HUDEP-2 (cell line): ENCODE data around the gene ZNF750.
A peak's percentile ranks its signal among the peaks of the same experiment; 100 is the strongest.

Experiments used
- DNase-seq, 76 experiments: peaks; one replicate each; lab custom pipeline; 2025; ENCODE audit not compliant: unreplicated experiment in 76 of 76; lab: John Stamatoyannopoulos, UW

ZNF750 gene

DNA sequence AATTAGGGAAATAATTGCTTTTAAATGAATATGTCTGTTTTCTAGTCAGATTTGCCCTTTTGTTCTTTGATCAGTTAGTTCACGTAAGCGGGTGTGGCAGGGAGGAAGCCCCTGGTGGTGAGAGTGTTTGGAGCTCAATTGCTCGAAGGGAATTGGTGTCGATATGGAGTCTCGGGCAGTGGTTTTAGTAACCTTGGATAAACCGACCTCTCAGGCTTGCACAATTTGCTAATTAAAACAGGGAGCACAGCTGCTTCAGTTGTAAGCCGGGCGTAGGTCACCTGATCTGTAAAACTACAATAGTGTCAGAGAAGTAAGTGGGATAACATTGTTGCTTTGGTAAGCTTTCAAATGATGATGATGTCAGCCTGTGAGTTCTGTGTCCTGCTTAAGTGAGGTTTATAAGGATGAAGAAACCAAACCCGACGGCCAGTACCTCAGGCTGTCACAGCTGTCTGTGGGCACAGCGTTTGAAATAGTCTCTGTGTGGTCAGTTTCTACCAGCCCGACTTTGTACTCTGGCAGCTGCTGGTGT is 2.9 kb downstream of the ZNF750 start:
- DNase-seq = no peak

DNA sequence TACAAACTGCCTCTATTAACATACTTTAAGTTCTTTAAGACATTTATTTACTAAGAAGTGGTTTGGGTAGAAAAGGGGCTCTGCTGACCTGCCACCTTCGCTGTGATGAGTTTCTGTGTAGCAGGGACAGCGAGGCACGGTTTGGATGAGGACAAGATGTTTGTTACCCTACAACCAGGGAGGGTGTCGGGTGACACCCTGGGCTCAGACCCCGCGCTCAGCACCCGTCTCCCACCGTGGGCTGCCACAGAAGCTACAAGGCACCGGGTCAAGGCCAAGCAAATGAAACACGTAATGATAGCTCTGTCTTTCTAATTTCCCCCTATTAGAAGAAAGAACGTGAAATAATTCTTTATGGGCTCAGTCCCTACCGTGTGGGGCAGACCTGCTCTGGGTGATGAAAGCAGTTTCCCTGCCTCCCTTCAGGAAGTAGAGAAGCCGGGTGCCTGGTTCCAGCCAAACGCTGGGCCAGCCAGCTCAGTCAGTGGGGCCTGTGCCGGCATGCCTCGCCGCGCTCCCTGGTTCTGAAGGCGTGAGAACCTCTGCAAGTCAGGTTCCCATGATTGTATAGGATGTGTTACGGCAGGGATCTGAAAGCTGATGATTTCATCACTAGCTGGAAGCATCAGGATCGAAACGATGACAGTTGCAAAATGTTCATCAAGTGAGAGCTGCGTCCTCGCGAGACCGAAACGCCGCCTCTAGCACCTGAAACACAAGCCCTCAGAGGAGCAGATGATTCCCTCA is 3.9 kb downstream of the ZNF750 start:
- no peak for DNase-seq

DNA sequence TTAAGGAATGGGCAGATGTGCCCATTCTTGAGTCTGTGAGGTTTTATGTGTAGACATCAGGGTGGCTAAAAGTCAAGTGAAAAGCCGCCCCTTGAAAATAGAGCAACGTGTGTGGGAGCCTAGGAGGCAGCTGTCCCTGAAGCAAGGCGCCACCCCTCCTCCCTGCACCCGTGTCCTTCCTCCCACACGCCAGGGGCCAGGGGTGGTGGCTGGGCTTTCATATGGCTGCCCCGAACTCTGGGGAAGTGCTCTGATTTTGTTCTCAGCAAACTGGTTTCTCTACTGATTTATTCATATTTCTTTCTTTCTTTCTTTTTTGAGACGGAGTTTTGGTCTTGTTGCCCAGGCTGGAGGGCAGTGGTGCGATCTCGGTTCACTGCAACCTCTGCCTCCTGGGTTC is 4.7 kb downstream of the ZNF750 start:
- peak in 4 of 76 experiments; percentile 0 to 18 (median 6) for DNase-seq

DNA sequence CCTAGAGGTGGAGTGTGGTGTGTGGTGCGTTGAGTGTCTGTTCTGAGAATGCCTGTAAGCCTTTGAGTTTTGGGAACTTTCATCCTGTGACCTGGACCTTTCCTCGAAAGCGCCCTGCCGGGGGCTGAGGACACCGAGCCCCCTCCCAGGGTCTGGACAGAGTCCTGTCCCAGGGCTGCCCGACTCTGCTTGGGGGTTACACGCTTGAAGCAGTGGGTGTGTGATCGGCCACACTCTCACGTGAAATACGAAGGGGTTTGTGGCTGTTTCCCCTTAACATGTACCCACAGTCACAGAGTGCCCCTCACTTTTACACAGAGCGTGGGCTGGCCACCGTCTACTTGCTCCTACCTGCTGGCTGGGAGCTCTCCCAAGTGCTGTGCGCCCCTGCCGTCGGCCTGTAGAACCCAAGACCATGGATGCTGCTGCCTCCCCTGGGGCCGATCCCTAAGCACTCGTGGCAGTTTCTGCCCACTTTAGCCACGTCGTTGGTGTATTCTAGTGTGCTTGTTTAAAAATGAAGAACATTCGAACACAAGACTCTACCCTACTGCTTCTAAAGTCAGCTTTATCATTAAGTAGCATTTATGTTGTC is 6.8 kb downstream of the ZNF750 start:
- no peak for DNase-seq

DNA sequence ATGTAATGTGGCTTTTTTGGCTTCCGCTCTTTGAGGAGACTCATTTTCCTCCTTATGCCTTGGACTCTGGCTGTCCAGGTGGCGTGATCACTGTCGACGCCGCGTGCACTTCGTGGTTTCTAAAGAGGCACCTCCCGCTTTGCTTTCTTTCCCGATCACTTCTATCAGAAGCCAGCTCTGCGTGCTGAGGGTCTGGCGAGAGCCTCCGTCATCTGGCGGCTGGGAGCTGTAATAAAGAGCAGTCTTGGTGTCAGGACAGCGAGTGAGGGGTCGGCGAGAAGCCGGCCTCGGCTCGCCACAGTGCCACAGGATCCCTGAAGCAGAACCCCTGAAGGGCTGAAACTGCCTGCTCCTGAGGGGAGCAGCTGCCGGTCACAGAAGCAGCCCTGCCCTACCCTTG is 7.4 kb downstream of the ZNF750 start:
- DNase-seq = no peak

DNA sequence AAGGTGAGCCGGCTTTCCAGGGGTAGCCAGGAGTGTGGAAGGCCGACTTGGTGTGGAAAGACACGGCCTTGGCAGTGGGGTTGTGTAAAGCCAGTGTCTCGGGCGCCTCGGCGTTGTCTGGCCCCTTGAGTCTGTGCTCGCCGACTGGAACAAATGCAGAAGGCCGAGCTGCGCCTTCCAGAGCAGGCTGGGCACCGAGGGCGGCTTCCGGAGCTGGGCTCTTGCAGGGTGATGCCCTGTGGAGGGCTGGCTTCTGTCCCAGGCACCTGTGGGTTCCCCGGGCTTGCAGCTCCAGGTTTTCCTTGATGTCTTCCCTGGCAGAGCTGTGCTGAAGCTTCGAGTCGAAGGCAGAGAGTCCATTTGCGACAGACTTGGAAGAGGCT is 8.0 kb downstream of the ZNF750 start:
- DNase-seq = no peak

DNA sequence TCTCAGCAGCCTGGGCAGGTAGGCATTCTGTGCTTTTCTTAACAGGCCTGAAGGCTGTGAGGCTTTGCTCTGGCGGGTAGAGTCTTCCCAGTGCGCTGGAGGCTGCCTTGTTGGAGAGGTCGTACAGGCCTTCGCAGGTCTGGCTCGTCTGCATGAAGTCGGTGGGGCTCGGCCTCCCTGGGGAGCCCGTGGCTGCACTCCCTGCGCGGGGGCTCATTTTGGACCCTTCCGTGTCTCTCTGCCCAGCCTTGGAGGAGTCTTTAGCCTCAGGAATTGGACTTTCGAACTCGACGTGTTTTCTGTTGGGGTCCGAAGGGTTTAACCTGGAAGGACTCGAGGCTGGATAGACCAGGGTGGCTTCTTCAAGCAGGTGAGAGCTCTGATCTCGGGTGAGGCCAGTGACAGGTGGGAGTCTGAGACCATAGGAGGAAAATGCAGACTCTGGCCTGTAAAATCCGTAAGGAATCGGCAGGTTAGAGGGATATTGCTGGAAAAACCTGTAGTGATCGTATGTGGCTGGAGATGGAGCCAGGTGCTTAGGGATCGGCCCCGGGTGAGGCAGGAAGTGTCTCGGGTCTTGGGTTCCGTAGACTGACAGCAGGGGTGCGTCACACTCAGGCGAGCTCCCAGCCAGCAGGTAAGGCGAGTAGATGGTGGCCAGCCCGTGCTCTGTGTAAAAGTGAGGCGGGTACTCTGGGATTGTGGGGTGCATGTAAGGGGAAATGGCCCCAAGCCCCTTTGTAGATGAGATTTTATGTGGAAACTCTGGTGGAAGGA is 8.6 kb downstream of the ZNF750 start:
- no peak for DNase-seq

DNA sequence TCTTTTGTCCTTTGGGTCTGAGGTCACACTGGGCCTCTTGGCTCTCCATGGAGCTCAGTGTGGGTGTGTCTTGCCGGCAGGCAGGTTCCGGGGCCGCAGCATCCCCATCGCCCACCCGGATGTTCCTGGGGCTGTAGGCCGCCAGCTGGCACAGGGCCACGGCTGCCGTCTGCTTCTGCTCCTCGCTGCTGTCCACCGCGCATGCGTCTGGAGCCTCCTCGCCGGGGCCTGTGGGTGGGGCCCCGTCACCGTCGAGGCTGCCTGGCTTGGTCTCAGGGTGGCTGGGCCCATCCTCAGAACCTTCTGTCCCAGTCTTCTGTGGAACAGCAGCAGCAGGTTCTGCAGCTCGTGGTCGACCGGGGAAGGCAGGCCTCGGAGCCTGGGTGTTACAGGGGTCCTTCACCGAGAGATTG is 9.6 kb downstream of the ZNF750 start:
- DNase-seq = no peak

DNA sequence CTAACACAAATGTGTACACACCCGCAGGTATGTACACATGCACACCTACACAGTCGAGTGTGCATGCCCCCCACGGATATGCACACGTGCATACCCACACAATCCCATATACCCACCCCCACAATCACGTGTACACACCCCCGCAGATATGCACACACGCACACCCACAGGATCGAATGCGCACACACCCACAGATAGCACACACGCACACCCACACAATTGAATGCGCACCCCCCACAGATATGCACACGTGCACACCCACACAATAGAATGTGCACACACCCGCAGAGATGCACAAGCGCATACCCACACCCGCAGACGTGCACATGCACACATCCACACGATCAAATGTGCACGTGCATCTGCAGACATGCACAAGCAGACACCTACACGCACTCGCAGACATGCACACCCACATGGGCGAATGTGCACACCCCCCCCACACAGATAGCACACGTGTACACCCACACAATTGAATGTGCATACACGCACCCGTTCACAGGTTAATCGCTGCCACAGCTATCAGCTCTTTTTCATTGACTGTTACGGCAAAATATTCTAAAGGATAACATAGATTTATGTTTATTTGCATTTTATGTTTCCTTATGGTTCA is 10.8 kb downstream of the ZNF750 start:
- DNase-seq = no peak

DNA sequence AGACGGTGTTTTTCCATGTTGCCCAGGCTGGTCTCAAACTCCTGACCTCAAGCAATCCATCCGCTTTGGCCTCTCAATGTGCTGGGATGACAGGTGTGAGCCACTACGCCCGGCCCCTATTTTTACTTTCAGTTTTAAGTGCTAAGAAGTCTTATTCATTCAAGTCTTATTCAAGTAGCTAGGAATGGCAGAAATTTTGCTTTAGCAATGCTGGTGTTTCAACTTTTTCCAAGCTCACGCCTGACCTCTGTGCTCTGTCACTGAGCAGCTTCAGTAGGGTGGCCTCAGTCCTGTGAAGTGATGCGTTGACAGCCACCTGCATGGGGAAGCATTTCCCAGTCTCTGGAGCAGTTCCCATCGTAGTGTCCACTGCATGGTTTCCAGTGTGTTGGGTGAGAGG is 12.9 kb downstream of the ZNF750 start:
- no peak for DNase-seq

DNA sequence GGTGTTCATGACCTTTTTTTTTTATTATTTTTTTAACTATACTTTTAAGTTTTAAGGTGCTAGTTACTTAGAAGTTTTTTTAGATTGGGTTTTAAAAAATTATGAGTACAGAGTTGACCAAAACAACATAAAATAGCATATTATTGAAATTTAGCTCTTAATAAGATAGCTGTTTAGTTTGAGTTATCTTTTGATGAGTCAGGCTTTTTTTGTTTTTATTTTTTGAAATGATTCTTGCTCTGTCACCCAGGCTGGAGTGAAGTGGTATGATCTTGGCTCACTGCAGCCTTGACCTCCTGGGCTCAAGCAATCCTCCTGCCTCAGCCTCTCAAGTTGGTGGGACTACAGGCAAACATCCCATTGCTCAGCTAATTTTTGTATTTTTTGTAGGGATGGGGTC is 13.6 kb downstream of the ZNF750 start:
- no peak for DNase-seq

DNA sequence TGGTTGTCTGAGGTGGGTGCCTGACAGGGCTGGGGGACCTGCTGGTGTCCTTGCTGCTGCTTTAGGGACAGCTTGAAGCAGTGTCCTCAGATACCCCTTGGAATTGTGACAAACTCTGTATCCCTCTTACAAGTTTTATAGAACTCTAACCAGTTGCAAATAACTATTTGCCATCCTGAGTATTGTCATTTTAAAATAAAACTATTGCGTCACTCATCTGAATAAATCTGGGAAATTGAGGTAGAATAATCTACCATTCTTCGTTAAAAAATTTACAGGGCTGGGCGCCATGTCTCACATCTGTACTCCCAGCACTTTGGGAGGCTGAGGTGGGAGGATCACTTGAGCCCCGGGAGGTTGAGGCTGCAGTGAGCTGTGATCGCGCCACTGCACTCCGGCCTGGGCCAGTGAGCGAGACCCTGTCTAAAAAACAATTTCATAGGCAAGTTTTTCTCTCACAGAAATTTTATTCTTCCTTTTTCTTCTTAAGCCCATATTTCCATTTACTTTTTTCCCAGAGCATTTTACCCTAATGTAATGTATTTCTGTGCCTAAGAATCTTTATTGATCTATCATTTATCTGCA is 14.2 kb downstream of the ZNF750 start:
- DNase-seq = no peak

DNA sequence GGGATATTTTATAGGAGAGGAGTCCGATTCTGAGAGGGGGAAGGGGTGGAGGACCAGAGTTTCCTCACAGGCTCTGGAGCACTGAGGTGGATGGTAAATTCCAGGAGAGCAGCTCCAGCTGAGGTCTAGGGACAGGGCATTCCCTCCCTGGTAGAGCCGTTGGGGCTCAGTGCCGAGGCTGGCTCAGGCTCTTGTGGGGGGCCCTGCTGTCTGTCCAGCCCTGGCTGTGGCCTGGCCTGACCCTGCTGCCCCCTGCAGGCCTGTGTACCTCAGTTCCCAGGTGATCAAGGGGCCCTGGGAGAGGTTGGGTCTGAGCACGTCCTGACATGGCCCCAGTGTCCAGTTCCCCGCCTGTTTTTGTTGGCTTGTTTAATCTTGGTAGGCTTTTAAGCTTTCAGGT is 16.8 kb downstream of the ZNF750 start:
- no peak for DNase-seq

DNA sequence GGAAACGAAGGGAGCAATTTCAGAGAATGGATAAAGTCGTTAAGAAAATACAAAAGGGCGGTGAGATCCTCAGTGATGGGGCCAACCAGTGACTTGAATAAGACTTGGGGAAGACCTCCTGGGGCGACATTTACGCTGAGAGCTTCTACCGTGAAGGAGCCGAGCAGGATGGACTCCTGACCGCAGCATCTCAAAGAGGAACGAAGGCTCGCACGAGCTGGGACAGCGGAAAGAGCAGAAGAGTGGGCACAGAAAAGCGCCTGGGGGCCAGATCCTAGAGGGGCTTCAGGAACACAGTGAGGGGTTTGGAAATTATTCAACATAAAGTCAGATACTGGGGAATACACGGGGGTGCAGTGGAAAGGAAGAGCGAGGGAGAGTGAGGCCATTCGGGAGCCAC is 17.5 kb downstream of the ZNF750 start:
- DNase-seq = no peak

DNA sequence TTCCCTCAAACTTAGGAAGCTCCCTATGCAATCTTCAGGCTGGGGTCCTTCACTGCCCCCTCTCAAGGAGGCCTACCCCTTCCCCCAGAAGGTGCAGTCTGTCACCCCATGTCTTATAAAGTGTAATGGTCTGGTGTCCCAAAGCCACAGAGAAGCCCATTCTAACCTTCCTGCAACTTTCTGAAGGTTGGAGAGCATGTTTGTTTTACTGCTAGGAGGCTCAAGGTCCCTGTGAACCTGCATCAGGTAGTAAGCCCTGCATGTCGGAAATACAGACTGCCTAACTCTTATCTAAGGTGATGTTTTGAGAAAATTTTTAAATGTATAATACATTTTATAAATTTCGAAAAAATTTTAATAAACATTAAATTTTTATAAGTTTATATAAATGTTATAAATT is 18.3 kb downstream of the ZNF750 start:
- no peak for DNase-seq

DNA sequence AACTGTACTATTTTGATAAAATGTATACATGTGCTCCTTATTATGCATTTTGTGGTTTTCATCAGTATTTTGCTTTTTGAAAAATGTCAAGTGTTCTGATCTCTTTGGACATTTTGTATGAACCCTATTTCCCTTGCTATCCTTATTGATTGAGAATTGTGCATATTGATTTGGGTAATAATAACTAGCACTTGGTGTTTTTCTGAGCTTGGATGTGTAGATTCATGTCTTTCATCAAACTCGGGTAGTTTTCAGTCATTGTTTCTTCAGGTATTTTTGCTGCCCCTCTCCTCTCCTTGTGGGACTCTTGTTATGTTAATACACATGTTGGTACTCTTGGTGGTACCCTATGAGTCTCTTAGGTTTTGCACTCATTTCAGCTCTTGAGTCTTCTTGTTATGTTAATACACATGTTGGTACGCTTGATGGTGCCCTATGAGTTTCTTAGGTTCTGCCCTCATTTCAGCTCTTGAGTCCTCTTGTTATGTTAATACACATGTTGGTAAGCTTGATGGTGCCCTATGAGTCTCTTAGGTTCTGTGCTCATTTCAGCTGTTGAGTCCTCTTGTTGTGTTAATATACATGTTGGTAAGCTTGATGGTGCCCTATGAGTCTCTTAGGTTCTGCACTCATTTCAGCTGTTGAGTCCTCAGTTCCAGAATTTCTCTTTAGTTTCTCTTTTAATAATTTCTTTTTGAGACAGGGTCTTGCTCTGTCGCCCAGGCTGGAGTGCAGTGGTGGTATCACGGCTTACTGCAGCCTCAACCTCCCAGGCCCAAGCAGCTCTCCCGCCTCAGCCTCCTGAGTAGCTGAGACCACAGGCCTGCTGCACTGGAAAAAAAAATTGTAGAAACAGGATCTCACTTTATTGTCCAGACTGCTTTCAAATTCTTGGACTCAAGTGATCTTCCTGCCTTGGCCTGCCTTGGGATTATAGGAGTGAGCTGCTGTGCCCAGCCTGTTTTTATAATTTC is 19.3 kb downstream of the ZNF750 start:
- DNase-seq = no peak

DNA sequence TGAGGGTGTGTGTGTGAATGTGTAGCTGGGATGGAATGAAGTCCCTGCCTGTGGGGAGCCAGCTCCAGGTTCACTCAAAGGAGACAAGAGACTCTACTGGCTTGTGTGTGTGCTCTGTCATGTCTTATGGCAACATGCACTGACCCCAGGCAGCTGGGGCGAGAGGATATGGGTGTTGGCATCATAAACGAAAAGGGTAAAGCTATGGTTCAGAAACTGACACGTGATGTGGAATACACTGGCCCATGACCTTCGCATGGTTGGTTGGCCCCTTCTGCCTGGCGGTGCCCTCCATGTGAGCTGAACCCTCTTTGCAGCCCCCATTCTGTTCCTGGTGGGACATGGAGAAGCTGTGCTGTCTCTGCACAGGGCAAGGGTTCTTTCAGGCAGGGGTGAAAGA is 21.9 kb downstream of the ZNF750 start:
- DNase-seq = no peak

DNA sequence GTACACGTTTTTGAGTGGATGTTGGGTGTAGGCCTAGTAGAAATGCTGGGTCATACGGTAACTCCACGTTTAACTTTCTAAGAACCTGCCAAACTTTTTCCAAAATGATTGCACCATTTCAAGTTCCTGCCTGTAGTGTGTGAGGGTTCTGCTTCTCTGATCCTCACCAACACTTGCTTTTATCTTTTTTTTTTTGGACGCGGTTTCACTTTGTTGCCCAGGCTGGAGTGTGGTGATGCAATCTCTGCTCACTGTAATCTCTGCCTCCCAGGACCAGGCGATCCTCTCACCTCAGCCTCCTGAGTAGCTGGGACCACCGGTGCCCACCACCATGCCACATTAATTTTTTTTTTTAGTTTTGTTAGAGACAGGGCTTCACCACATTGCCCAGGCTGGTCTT is 23.5 kb downstream of the ZNF750 start:
- DNase-seq = no peak

DNA sequence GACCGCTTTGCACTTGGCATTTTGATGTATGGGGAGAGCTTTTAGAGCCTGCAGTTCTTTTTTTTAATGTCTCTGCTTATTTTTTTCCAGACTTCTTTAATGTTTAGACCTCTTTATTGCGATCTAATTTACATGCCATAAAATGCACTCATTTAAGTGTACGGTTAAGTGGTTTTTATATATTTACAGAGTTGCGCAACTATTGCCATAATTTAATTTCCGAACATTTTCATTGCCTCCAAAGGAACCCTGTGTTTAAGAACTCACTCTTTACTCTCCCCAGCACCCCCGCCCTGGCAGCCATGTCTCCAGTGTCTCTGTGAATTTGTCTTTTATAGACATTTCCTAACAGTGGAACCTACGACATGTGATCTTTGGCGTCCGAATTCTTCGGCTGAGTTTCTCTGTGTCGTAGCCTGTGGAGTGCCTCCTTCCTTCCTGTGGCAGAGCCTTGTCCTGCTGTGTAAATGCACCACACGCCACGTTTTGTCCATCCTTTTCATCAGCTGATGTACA is 24.0 kb downstream of the ZNF750 start:
- no peak for DNase-seq

DNA sequence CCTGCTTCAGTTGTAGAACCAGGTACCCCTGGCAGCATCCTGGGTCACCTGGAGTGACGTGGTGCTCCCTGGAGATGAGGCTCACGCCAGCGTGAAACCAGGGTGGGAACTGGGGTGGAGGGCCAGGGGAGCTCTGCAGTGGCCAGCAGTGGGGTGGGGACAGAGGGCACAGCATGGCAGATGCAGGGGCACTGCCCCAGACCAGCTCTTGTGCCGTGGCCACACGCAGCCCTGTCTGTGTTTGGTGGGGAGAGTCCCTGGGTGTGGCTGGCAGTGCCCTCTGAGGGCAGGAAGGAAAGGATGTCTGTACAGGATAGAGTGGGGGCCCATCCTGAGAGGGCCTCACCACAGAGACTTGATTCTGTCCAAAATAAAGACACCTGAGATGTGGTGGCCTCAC is 24.5 kb downstream of the ZNF750 start:
- no peak for DNase-seq
